ENCODE data around the gene RBM15.

RBM15 gene

GRCh38 chr1:110393286-110393685, 54.1 kb downstream of the RBM15 start:
- no peak overlapping the region for H3K9ac ChIP-seq (ENCODE audit: low read length)
- H3K4me3 ChIP-seq (ENCODE audit: low read length) = no peak overlapping the region
- H3K4me1 ChIP-seq (ENCODE audit: control insufficient read depth, low read depth, low read length) = peaks cover 4% of the 10 kb centered on the region
- H3K27me3 ChIP-seq (ENCODE audit: control insufficient read depth, insufficient read depth, low read length) = no peaks in the 10 kb centered on the region
- no peaks in the 10 kb centered on the region for H3K36me3 ChIP-seq (ENCODE audit: control insufficient read depth, low read depth, low read length)
- no peak overlapping the region for H3K27ac ChIP-seq (ENCODE audit: low read length)
- H3K9me3 ChIP-seq (ENCODE audit: control insufficient read depth, low read depth, low read length) = no peaks in the 10 kb centered on the region

GRCh38 chr1:110393691-110394492, 54.7 kb downstream of the RBM15 start:
- Histone ChIP-seq H3K27me3 (ENCODE audit: control insufficient read depth, insufficient read depth, low read length) (no peaks in the 10 kb centered on the region), H3K27ac (ENCODE audit: low read length) (no peak overlapping the region), H3K4me3 (ENCODE audit: low read length) (no peak overlapping the region), H3K36me3 (ENCODE audit: control insufficient read depth, low read depth, low read length) (no peaks in the 10 kb centered on the region), H3K9ac (ENCODE audit: low read length) (no peak overlapping the region), H3K9me3 (ENCODE audit: control insufficient read depth, low read depth, low read length) (no peaks in the 10 kb centered on the region), H3K4me1 (ENCODE audit: control insufficient read depth, low read depth, low read length) (peaks cover 4% of the 10 kb centered on the region)

- Histone ChIP-seq H3K4me1 (ENCODE audit: control insufficient read depth, low read depth, low read length) (peaks cover 4% of the 10 kb centered on the region), H3K27ac (ENCODE audit: low read length) (no peak overlapping the region)
These were observed 55.3 kb downstream of the RBM15 start for GRCh38 chr1:110394493-110394820.

More at GRCh38 chr1:110394493-110394820, 55.3 kb downstream of the RBM15 start:
- Histone ChIP-seq H3K36me3 (ENCODE audit: control insufficient read depth, low read depth, low read length) (peaks cover 3% of the 10 kb centered on the region), H3K9ac (ENCODE audit: low read length) (no peak overlapping the region), H3K9me3 (ENCODE audit: control insufficient read depth, low read depth, low read length) (no peaks in the 10 kb centered on the region), H3K4me3 (ENCODE audit: low read length) (no peak overlapping the region), H3K27me3 (ENCODE audit: control insufficient read depth, insufficient read depth, low read length) (no peaks in the 10 kb centered on the region)
